IMR-90 (cell line): Measurements from ENCODE around the gene PCDHGA10. TPM values are rescaled to one million over a fixed set of nuclear protein-coding genes. Genes with fewer than 3 reads are reported as not detected.
A peak's percentile ranks its signal among the peaks of the same experiment; 100 is the strongest.

Source experiments
- ATAC-seq: fragments of 200-7000 bp; cut with Tn5 transposase; 2 replicates; pipeline ENCODE4 v1.9.1; 2020; ENCODE audit warnings: low read depth, mild to moderate bottlenecking, moderate library complexity
- BruUV-seq: library from RNA; stranded (reverse); fragments of 400-500 nt; replicated peaks from 2 replicates; lab custom pipeline; 2021; lab: Mats Ljungman, UMichigan
- CTCF ChIA-PET: fragments of 300-600 bp; formaldehyde crosslinking; extraction: SDS; loops from one replicate; lab custom pipeline; 2021; ENCODE audit warnings: antibody characterized with exemption; lab: Yijun Ruan, JAX
- POLR2A ChIA-PET: fragments of 300-600 bp; sonication (Branson Sonifier 250); formaldehyde crosslinking; loops from one replicate; lab custom pipeline; 2022; ENCODE audit warnings: antibody characterized with exemption; ENCODE audit not compliant: unreplicated experiment; lab: Charles Lee
- DNase-seq: peaks from one replicate; pipeline ENCODE4 v3.0.0; 2013
- H2AFZ ChIP-seq: replicated peaks from 2 replicates; pipeline ENCODE3; 2013; ENCODE audit warnings: low read length, mild to moderate bottlenecking; ENCODE audit not compliant: poor library complexity
- H2AK5ac ChIP-seq: 2 replicates; pipeline ENCODE4 v1.6.1; 2013; ENCODE audit warnings: low read depth, low read length, inconsistent platforms
- H2AK9ac ChIP-seq: replicated peaks from 2 replicates; pipeline ENCODE3; 2013; ENCODE audit warnings: mild to moderate bottlenecking, low read depth, low read length, moderate library complexity; ENCODE audit not compliant: poor library complexity
- H2BK120ac ChIP-seq: 2 replicates; pipeline ENCODE4 v1.6.1; 2013; ENCODE audit warnings: low read depth, low read length, inconsistent platforms
- H2BK15ac ChIP-seq: 3 replicates; pipeline ENCODE4 v1.6.1; 2013; ENCODE audit warnings: low read depth, low read length, inconsistent platforms
- H2BK20ac ChIP-seq: 2 replicates; pipeline ENCODE4 v1.6.1; 2013; ENCODE audit warnings: low read depth, mild to moderate bottlenecking, inconsistent platforms, low read length, moderate library complexity
- H2BK5ac ChIP-seq: 2 replicates; pipeline ENCODE4 v1.6.1; 2013; ENCODE audit warnings: mild to moderate bottlenecking, low read depth, low read length, inconsistent platforms; ENCODE audit not compliant: poor library complexity, severe bottlenecking
- H3K14ac ChIP-seq: replicated peaks from 2 replicates; pipeline ENCODE4 v1.6.1; 2013; ENCODE audit warnings: low read depth, low read length, inconsistent platforms
- H3K18ac ChIP-seq: 2 replicates; pipeline ENCODE4 v1.6.1; 2013; ENCODE audit warnings: low read depth, low read length, control low read depth
- H3K23ac ChIP-seq: 2 replicates; pipeline ENCODE4 v1.6.1; 2013; ENCODE audit warnings: low read depth, low read length, inconsistent platforms
- H3K27ac ChIP-seq: 2 replicates; pipeline ENCODE4 v1.5.1; 2013; ENCODE audit warnings: mild to moderate bottlenecking, control low read depth, low read length; ENCODE audit not compliant: insufficient read depth
- H3K27me3 ChIP-seq: 2 replicates; pipeline ENCODE4 v1.6.1; 2013; ENCODE audit warnings: low read length; ENCODE audit not compliant: control insufficient read depth, insufficient read depth
- H3K36me3 ChIP-seq: 2 replicates; pipeline ENCODE4 v1.6.1; 2013; ENCODE audit warnings: low read length, mixed read lengths; ENCODE audit not compliant: control insufficient read depth, insufficient read depth
- H3K4ac ChIP-seq: 2 replicates; pipeline ENCODE4 v1.6.1; 2013; ENCODE audit warnings: low read depth, low read length, inconsistent platforms
- H3K4me1 ChIP-seq: 2 replicates; pipeline ENCODE4 v1.6.1; 2013; ENCODE audit warnings: low read length, mixed read lengths; ENCODE audit not compliant: control insufficient read depth, insufficient read depth
- H3K4me2 ChIP-seq: 2 replicates; pipeline ENCODE4 v1.6.1; 2013; ENCODE audit warnings: low read depth, mild to moderate bottlenecking, control low read depth, low read length, moderate library complexity
- H3K4me3 ChIP-seq: 2 replicates; pipeline ENCODE4 v1.5.1; 2013; ENCODE audit warnings: low read depth, mild to moderate bottlenecking, control low read depth, low read length, moderate library complexity; ENCODE audit not compliant: insufficient read depth
- H3K56ac ChIP-seq: 2 replicates; pipeline ENCODE4 v1.6.1; 2013; ENCODE audit warnings: low read length, inconsistent platforms; ENCODE audit not compliant: insufficient read depth; ENCODE audit errors: extremely low read depth
- H3K79me1 ChIP-seq, 2 experiments: 2 replicates each; pipeline ENCODE4 v1.6.1; 2013; ENCODE audit warnings: low read length in 2 of 2, inconsistent platforms in 1 of 2, low read depth in 1 of 2
- H3K9ac ChIP-seq: 2 replicates; pipeline ENCODE4 v1.6.1; 2013; ENCODE audit warnings: low read depth, low read length, control low read depth
- H3K9me1 ChIP-seq: 2 replicates; pipeline ENCODE4 v1.6.1; 2013; ENCODE audit warnings: low read length, inconsistent platforms; ENCODE audit not compliant: insufficient read depth
- H3K9me3 ChIP-seq: 2 replicates; pipeline ENCODE4 v1.6.1; 2013; ENCODE audit warnings: low read length; ENCODE audit not compliant: control insufficient read depth, insufficient read depth
- H4K20me1 ChIP-seq: 2 replicates; pipeline ENCODE4 v1.6.1; 2013; ENCODE audit warnings: low read length, inconsistent platforms; ENCODE audit not compliant: insufficient read depth
- H4K5ac ChIP-seq: 2 replicates; pipeline ENCODE4 v1.6.1; 2013; ENCODE audit warnings: mild to moderate bottlenecking, low read depth, low read length, control low read depth
- H4K8ac ChIP-seq, 2 experiments: 2 replicates each; pipeline ENCODE4 v1.6.1; 2013; ENCODE audit warnings: low read depth in 2 of 2, low read length in 2 of 2, control low read depth in 1 of 2, inconsistent platforms in 1 of 2
- H4K91ac ChIP-seq: 2 replicates; pipeline ENCODE4 v1.6.1; 2013; ENCODE audit warnings: low read depth, low read length, inconsistent platforms; ENCODE audit not compliant: insufficient read depth
- BHLHE40 ChIP-seq: fragments of 150-350 bp; IDR thresholded peaks from 2 replicates; pipeline ENCODE4 v1.6.1; 2016; ENCODE audit warnings: mild to moderate bottlenecking, low read depth, low read length
- CEBPB ChIP-seq: IDR thresholded peaks from 2 replicates; pipeline ENCODE4 v1.6.1; 2012; ENCODE audit warnings: low read depth, low read length, improper control_type of control experiment
- FOS ChIP-seq: fragments of 150-350 bp; IDR thresholded peaks from 2 replicates; pipeline ENCODE4 v1.6.1; 2016; ENCODE audit warnings: low read depth, low read length
- MAFK ChIP-seq: IDR thresholded peaks from 2 replicates; pipeline ENCODE4 v1.6.1; 2012; ENCODE audit warnings: low read depth, low read length, improper control_type of control experiment
- MXI1 ChIP-seq: IDR thresholded peaks from 2 replicates; pipeline ENCODE4 v1.6.1; 2012; ENCODE audit warnings: low read depth, mild to moderate bottlenecking, low read length, moderate library complexity, borderline replicate concordance
- NFE2L2 ChIP-seq: fragments of 150-350 bp; IDR thresholded peaks from 2 replicates; pipeline ENCODE4 v1.6.1; 2016; ENCODE audit warnings: low read depth, mild to moderate bottlenecking, low read length
- POLR2A ChIP-seq: IDR thresholded peaks from 2 replicates; pipeline ENCODE4 v1.6.1; 2012; ENCODE audit warnings: mild to moderate bottlenecking, low read depth, low read length
- RAD21 ChIP-seq: IDR thresholded peaks from 2 replicates; pipeline ENCODE4 v1.6.1; 2012; ENCODE audit warnings: low read length, improper control_type of control experiment
- RCOR1 ChIP-seq: IDR thresholded peaks from 2 replicates; pipeline ENCODE4 v1.6.1; 2012; ENCODE audit warnings: mild to moderate bottlenecking, low read length, improper control_type of control experiment; ENCODE audit not compliant: insufficient replicate concordance
- RFX5 ChIP-seq: IDR thresholded peaks from 2 replicates; pipeline ENCODE4 v1.8.0; 2012; ENCODE audit warnings: low read depth, mild to moderate bottlenecking, low read length, moderate library complexity
- SMC3 ChIP-seq: fragments of 150-350 bp; IDR thresholded peaks from 2 replicates; pipeline ENCODE4 v1.6.1; 2016; ENCODE audit warnings: low read depth, mild to moderate bottlenecking, antibody characterized with exemption, low read length, moderate library complexity
- WGBS, 2 experiments: methylation state at CpG; one replicate each; pipeline versions ENCODE4 v1.1.5 to v1.1.7; 2013; ENCODE audit warnings: missing lambda C conversion rate in 2 of 2; ENCODE audit not compliant: insufficient read length in 1 of 2; ENCODE audit errors: extremely low coverage in 2 of 2; 5-methylcytosine and 5-hydroxymethylcytosine counted together
- dilution Hi-C: fragments of 300-500 bp; cut with HindIII; formaldehyde crosslinking; loops from one replicate; pipeline ENCODE4 v1.14.3; 2018; ENCODE audit warnings: low sequenced_read_pairs; ENCODE audit not compliant: unreplicated experiment
- in situ Hi-C: fragments of 300-500 bp; cut with MboI; formaldehyde crosslinking; loops from 3 replicates; pipeline ENCODE4 v1.14.3; 2019; ENCODE audit warnings: low sequenced_read_pairs, inconsistent platforms, mixed read lengths
- intact Hi-C: fragments of 100-400 bp; cut with micrococcal nuclease; formaldehyde crosslinking; loops from 2 replicates; pipeline ENCODE4 v1.10.0; 2022
- polyA plus RNA-seq, 3 experiments: library from polyadenylated mRNA; depleted of rRNA; stranded (reverse); fragments of >200 nt; gene quantifications; 2 replicates each; pipeline ENCODE4 v1.2.3, GENCODE V29; 2012; ENCODE audit warnings: low replicate concordance in 1 of 3
- total RNA-seq: library from RNA; depleted of rRNA; stranded (reverse); fragments of >200 nt; gene quantifications from 2 replicates; pipeline ENCODE4 v1.2.3, GENCODE V29; 2012
- TF ChIP-seq, protein P1 (sequence below): fragments of 150-350 bp; IDR thresholded peaks from 2 replicates; pipeline ENCODE4 v1.6.1; 2016; ENCODE audit warnings: low read depth, mild to moderate bottlenecking, low read length, moderate library complexity, borderline replicate concordance
- TF ChIP-seq, protein P2 (sequence below): conservative IDR thresholded peaks from 2 replicates; pipeline ENCODE4 v1.5.1; 2012; ENCODE audit warnings: mild to moderate bottlenecking, low read depth, low read length, improper control_type of control experiment

Gene PCDHGA10
- total and polyA plus RNA-seq, 2 of the 4 experiments (the other 2 are of a cell fraction), result 3.4 to 6.6 TPM

DNA sequence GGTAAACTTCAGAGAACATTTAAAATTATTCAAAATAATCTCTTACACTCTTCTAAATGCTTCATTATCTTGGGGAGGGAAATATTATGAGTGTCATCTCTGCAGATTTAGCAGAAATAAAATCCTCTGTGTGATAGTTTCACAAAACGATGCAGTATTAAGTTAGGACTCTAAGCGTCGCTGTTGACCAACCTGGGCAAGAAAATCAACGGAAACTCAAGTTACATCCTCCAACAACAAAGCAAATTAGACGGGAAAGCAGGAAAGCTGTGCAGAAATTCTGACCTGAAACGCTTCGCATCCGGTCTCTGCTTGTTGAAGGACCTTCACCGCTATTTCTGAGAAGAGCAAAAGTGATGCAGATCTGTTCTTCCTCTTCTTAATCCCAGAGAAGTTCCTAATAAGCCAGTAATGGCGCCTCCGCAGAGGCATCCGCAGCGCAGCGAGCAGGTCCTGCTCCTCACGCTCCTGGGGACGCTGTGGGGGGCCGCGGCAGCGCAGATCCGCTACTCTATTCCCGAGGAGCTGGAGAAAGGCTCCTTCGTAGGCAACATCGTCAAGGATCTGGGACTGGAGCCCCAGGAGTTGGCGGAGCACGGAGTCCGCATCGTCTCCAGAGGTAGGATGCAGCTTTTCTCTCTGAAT, 39.0 kb upstream of the PCDHGA10 start, which contains the start of gene PCDHGA6 (continued):
- TF ChIP-seq RCOR1, result no peak

DNA sequence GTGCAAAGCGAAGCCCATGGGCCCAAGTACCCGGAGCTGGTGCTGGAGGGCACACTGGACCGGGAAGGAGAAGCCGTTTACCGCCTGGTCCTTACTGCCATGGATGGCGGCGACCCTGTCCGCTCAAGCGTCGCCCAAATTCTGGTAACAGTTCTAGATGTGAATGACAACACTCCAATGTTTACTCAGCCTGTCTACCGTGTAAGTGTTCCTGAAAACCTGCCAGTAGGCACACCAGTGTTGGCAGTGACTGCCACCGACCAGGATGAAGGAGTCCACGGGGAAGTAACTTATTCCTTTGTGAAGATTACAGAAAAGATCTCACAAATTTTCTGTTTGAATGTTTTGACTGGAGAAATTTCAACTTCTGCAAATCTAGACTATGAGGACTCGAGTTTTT, 38.2 kb upstream of the PCDHGA10 start:
- Histone ChIP-seq H3K4me3 (no peak overlapping the region), H2AK5ac (no peak overlapping the region), H3K27me3 (no peaks in the 10 kb centered on the region), H2AFZ (peak overlapping the region; percentile 3), H4K5ac (no peak overlapping the region), H4K91ac (no peak overlapping the region), H3K36me3 (peaks cover 23% of the 10 kb centered on the region), H3K23ac (no peak overlapping the region), H3K18ac (no peak overlapping the region), H2BK5ac (no peak overlapping the region), H3K9ac (no peak overlapping the region), H3K56ac (no peak overlapping the region), H3K14ac (no peak overlapping the region), H3K4me2 (0 out of 2 replicates have a peak overlapping the region, but pooled peaks have one; percentile 8), H3K4ac (no peak overlapping the region), H2BK15ac (no peak overlapping the region), H3K9me1 (no peaks in the 10 kb centered on the region), H4K20me1 (no peaks in the 10 kb centered on the region), H2AK9ac (no peak overlapping the region), H2BK120ac (no peak overlapping the region), H3K9me3 (peaks cover 61% of the 10 kb centered on the region), H4K8ac (no peak overlapping the region), H3K79me1 (no peaks in the 10 kb centered on the region), H3K4me1 (no peaks in the 10 kb centered on the region), H2BK20ac (no peak overlapping the region), H3K27ac (no peak overlapping the region)
- WGBS, 2 experiments, result 60% methylated on average over 8 of the region's 14 CpGs; no CpG with 5 or more reads in 1 of the 2 experiments
- CTCF ChIA-PET, result interaction anchor here (0.8 to 1.3 kb wide), 3 partner anchors 16 to 186 kb away, joined by 3 to 7 read pairs (median 4); no protein-coding TSS in a partner anchor
- in situ Hi-C loops (no loop called here), dilution Hi-C loops (no loop called here), intact Hi-C loops (no loop called here)
- DNase-seq, result no peak
- no TSS peak for BruUV-seq
- no peak for ATAC-seq
- POLR2A ChIA-PET, result no interaction called here
- TF ChIP-seq RCOR1, result no peak
- TF ChIP-seq BHLHE40, result no peak
- TF ChIP-seq, protein P1, sequence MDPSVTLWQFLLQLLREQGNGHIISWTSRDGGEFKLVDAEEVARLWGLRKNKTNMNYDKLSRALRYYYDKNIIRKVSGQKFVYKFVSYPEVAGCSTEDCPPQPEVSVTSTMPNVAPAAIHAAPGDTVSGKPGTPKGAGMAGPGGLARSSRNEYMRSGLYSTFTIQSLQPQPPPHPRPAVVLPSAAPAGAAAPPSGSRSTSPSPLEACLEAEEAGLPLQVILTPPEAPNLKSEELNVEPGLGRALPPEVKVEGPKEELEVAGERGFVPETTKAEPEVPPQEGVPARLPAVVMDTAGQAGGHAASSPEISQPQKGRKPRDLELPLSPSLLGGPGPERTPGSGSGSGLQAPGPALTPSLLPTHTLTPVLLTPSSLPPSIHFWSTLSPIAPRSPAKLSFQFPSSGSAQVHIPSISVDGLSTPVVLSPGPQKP, result no peak
- no peak for TF ChIP-seq RFX5
- no peak for TF ChIP-seq POLR2A
- no peak for TF ChIP-seq MAFK
- TF ChIP-seq MXI1, result no peak
- no peak for TF ChIP-seq SMC3
- TF ChIP-seq RAD21, result no peak
- no peak for TF ChIP-seq NFE2L2
- no peak for TF ChIP-seq FOS
- TF ChIP-seq, protein P2, sequence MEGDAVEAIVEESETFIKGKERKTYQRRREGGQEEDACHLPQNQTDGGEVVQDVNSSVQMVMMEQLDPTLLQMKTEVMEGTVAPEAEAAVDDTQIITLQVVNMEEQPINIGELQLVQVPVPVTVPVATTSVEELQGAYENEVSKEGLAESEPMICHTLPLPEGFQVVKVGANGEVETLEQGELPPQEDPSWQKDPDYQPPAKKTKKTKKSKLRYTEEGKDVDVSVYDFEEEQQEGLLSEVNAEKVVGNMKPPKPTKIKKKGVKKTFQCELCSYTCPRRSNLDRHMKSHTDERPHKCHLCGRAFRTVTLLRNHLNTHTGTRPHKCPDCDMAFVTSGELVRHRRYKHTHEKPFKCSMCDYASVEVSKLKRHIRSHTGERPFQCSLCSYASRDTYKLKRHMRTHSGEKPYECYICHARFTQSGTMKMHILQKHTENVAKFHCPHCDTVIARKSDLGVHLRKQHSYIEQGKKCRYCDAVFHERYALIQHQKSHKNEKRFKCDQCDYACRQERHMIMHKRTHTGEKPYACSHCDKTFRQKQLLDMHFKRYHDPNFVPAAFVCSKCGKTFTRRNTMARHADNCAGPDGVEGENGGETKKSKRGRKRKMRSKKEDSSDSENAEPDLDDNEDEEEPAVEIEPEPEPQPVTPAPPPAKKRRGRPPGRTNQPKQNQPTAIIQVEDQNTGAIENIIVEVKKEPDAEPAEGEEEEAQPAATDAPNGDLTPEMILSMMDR, result no peak
- TF ChIP-seq CEBPB, result no peak
